GM18507 (cell line): Measurements from ENCODE around the gene ZNF785.

Experiments
- DNase-seq: peaks from one replicate; pipeline ENCODE4 v3.0.0; 2011; ENCODE audit warnings: low read depth; ENCODE audit not compliant: insufficient read length; ENCODE audit errors: extremely low spot score
- FAIRE-seq: peaks from 2 replicates; lab custom pipeline; 2011; peaks lifted over from hg19 to GRCh38; lab: Jason Lieb, UNC

Gene ZNF785

GRCh38 chr16:30567991-30568638 is 17.4 kb downstream of the ZNF785 start:
- DNase-seq (peak; percentile 28), FAIRE-seq (peak; percentile 92)

GRCh38 chr16:30567160-30567990 is 18.1 kb downstream of the ZNF785 start:
- no peak for FAIRE-seq
- no peak for DNase-seq

- DNase-seq, result no peak
- FAIRE-seq, result no peak
Measured at GRCh38 chr16:30566531-30566930, 19.0 kb downstream of the ZNF785 start.

- FAIRE-seq, result no peak
- no peak for DNase-seq
Measured at GRCh38 chr16:30565984-30566383, 19.5 kb downstream of the ZNF785 start.

GRCh38 chr16:30565526-30565925 is 20.0 kb downstream of the ZNF785 start:
- FAIRE-seq (no peak), DNase-seq (no peak)

- FAIRE-seq, result no peak
- no peak for DNase-seq
Measured at GRCh38 chr16:30562021-30562420, 23.5 kb downstream of the ZNF785 start.

- no peak for FAIRE-seq
- no peak for DNase-seq
Measured at GRCh38 chr16:30561089-30561816, 24.2 kb downstream of the ZNF785 start.

GRCh38 chr16:30559690-30560089 is 25.8 kb downstream of the ZNF785 start:
- DNase-seq (no peak), FAIRE-seq (no peak)

GRCh38 chr16:30558789-30559377 is 26.6 kb downstream of the ZNF785 start:
- DNase-seq, result no peak
- no peak for FAIRE-seq

- DNase-seq (peak; percentile 90), FAIRE-seq (peak; percentile 96)
Measured at GRCh38 chr16:30557957-30558788, 27.3 kb downstream of the ZNF785 start, which contains the start of gene ZNF764. Gene ZNF764 (minus strand): TSS chr16:30558374. CDS start chr16:30558182, 192 bp downstream.

GRCh38 chr16:30557707-30557956 is 27.9 kb downstream of the ZNF785 start:
- DNase-seq, result no peak
- peak; percentile 53 for FAIRE-seq

GRCh38 chr16:30556125-30556473 is 29.4 kb downstream of the ZNF785 start:
- no peak for DNase-seq
- no peak for FAIRE-seq

GRCh38 chr16:30555315-30556124 is 30.0 kb downstream of the ZNF785 start:
- FAIRE-seq, result no peak
- no peak for DNase-seq

GRCh38 chr16:30554557-30555314 is 30.8 kb downstream of the ZNF785 start:
- DNase-seq, result no peak
- FAIRE-seq, result no peak

GRCh38 chr16:30553393-30553899 is 32.1 kb downstream of the ZNF785 start:
- DNase-seq (no peak), FAIRE-seq (no peak)

GRCh38 chr16:30552956-30553355 is 32.5 kb downstream of the ZNF785 start:
- no peak for DNase-seq
- FAIRE-seq, result no peak

GRCh38 chr16:30551781-30552180 is 33.7 kb downstream of the ZNF785 start:
- no peak for DNase-seq
- FAIRE-seq, result no peak
